H9 (cell line): ENCODE data around the gene TMC1. TPM values are rescaled to one million over a fixed set of nuclear protein-coding genes. Genes with fewer than 3 reads are reported as not detected.

Source experiments
- DNase-seq: peaks from one replicate; pipeline ENCODE4 v3.0.0-alpha.2; 2017
- H2AFZ ChIP-seq: one replicate; pipeline ENCODE4 v1.6.1; 2013; ENCODE audit warnings: mild to moderate bottlenecking, low read length, control low read depth, moderate library complexity
- H2AK5ac ChIP-seq: 2 replicates; pipeline ENCODE4 v1.6.1; 2013; ENCODE audit warnings: low read length, control low read depth, mixed read lengths; ENCODE audit not compliant: insufficient read length
- H2BK120ac ChIP-seq: one replicate; pipeline ENCODE4 v1.6.1; 2013; ENCODE audit warnings: low read depth, mild to moderate bottlenecking, low read length, control low read depth, inconsistent platforms; ENCODE audit not compliant: poor library complexity, severe bottlenecking
- H2BK12ac ChIP-seq: 2 replicates; pipeline ENCODE4 v1.6.1; 2013; ENCODE audit warnings: low read length, control low read depth, mixed read lengths, low read depth; ENCODE audit not compliant: insufficient read length
- H2BK15ac ChIP-seq: 2 replicates; pipeline ENCODE4 v1.6.1; 2013; ENCODE audit warnings: low read depth, low read length, control low read depth
- H2BK20ac ChIP-seq: one replicate; pipeline ENCODE4 v1.6.1; 2013; ENCODE audit warnings: low read depth, mild to moderate bottlenecking, low read length, control low read depth, inconsistent platforms; ENCODE audit not compliant: poor library complexity, severe bottlenecking
- H2BK5ac ChIP-seq: 2 replicates; pipeline ENCODE4 v1.6.1; 2013; ENCODE audit warnings: low read length, control low read depth, mixed read lengths; ENCODE audit not compliant: insufficient read length
- H3K14ac ChIP-seq: 2 replicates; pipeline ENCODE4 v1.6.1; 2013; ENCODE audit warnings: low read length, control low read depth; ENCODE audit not compliant: insufficient read depth
- H3K18ac ChIP-seq: 2 replicates; pipeline ENCODE4 v1.6.1; 2013; ENCODE audit warnings: low read depth, mild to moderate bottlenecking, mixed read lengths, low read length, control low read depth; ENCODE audit not compliant: insufficient read length
- H3K23ac ChIP-seq: 2 replicates; pipeline ENCODE4 v1.6.1; 2013; ENCODE audit warnings: low read length, control low read depth, mixed read lengths, low read depth; ENCODE audit not compliant: insufficient read length
- H3K23me2 ChIP-seq: 2 replicates; pipeline ENCODE4 v1.6.1; 2013; ENCODE audit warnings: low read depth, mild to moderate bottlenecking, mixed read lengths, low read length, control low read depth; ENCODE audit not compliant: insufficient read length, poor library complexity, severe bottlenecking
- H3K27ac ChIP-seq: 2 replicates; pipeline ENCODE4 v1.5.1; 2013; ENCODE audit warnings: low read length, control low read depth, mixed read lengths, low read depth; ENCODE audit not compliant: insufficient read length
- H3K27me3 ChIP-seq: 2 replicates; pipeline ENCODE4 v1.6.1; 2013; ENCODE audit warnings: low read length, control low read depth, inconsistent platforms; ENCODE audit not compliant: insufficient read depth
- H3K4ac ChIP-seq: 2 replicates; pipeline ENCODE4 v1.6.1; 2013; ENCODE audit warnings: low read depth, mild to moderate bottlenecking, control low read depth, inconsistent platforms, low read length, moderate library complexity
- H3K4me1 ChIP-seq: 2 replicates; pipeline ENCODE4 v1.6.1; 2013; ENCODE audit warnings: low read length, control low read depth, inconsistent platforms; ENCODE audit not compliant: insufficient read depth
- H3K4me2 ChIP-seq: 2 replicates; pipeline ENCODE4 v1.6.1; 2013; ENCODE audit warnings: low read length, control low read depth, mixed read lengths; ENCODE audit not compliant: insufficient read length, insufficient read depth
- H3K56ac ChIP-seq: 2 replicates; pipeline ENCODE4 v1.6.1; 2013; ENCODE audit warnings: low read depth, mild to moderate bottlenecking, mixed read lengths, low read length, control low read depth; ENCODE audit not compliant: insufficient read length
- H3K79me1 ChIP-seq: 2 replicates; pipeline ENCODE4 v1.6.1; 2013; ENCODE audit warnings: low read depth, mild to moderate bottlenecking, moderate library complexity, low read length, control low read depth, inconsistent platforms; ENCODE audit not compliant: insufficient read depth, poor library complexity, severe bottlenecking
- H3K79me2 ChIP-seq: 2 replicates; pipeline ENCODE4 v1.6.1; 2013; ENCODE audit warnings: low read length, control low read depth, inconsistent platforms; ENCODE audit not compliant: insufficient read depth
- H3K9ac ChIP-seq: 2 replicates; pipeline ENCODE4 v1.6.1; 2013; ENCODE audit warnings: low read length, control low read depth, mixed read lengths; ENCODE audit not compliant: insufficient read length; ENCODE audit errors: extremely low read depth
- H3K9me3 ChIP-seq: one replicate; pipeline ENCODE4 v1.6.1; 2013; ENCODE audit warnings: low read depth, low read length, inconsistent platforms; ENCODE audit not compliant: control insufficient read depth
- H3T11ph ChIP-seq: one replicate; pipeline ENCODE4 v1.6.1; 2013; ENCODE audit warnings: mild to moderate bottlenecking, low read length, control low read depth, inconsistent platforms
- H4K20me1 ChIP-seq: one replicate; pipeline ENCODE4 v1.6.1; 2013; ENCODE audit not compliant: control insufficient read depth, insufficient read length, insufficient read depth
- H4K5ac ChIP-seq: 2 replicates; pipeline ENCODE4 v1.6.1; 2013; ENCODE audit warnings: low read depth, mild to moderate bottlenecking, mixed read lengths, low read length, control low read depth; ENCODE audit not compliant: insufficient read length
- H4K8ac ChIP-seq: replicated peaks from 2 replicates; pipeline ENCODE4 v1.6.1; 2013; ENCODE audit warnings: low read length, control low read depth, mixed read lengths, low read depth; ENCODE audit not compliant: insufficient read length
- H4K91ac ChIP-seq: 2 replicates; pipeline ENCODE4 v1.6.1; 2013; ENCODE audit warnings: low read depth, mild to moderate bottlenecking, moderate library complexity, mixed read lengths, low read length, control low read depth; ENCODE audit not compliant: insufficient read length
- H3K27ac Mint-ChIP-seq, 3 experiments: 2 replicates in 2 of 3; 3 replicates in 1 of 3; pipeline ENCODE4 v1.8.0; 2020 to 2021; ENCODE audit warnings: mixed read lengths in 3 of 3, mild to moderate bottlenecking in 1 of 3, moderate library complexity in 1 of 3
- H3K27me3 Mint-ChIP-seq: 2 replicates; pipeline ENCODE4 v1.8.0; 2021; ENCODE audit warnings: low read depth, mild to moderate bottlenecking, moderate library complexity, mixed read lengths
- H3K36me3 Mint-ChIP-seq, 3 experiments: 2 replicates in 2 of 3; 3 replicates in 1 of 3; pipeline ENCODE4 v1.8.0; 2020 to 2021; ENCODE audit warnings: low read depth in 3 of 3, mixed read lengths in 3 of 3; ENCODE audit not compliant: insufficient read depth in 1 of 3
- H3K4me1 Mint-ChIP-seq, 2 experiments: 2 replicates each; pipeline ENCODE4 v1.8.0; 2020; ENCODE audit warnings: mixed read lengths in 2 of 2
- H3K4me3 Mint-ChIP-seq, 2 experiments: 2 replicates in 1 of 2; 3 replicates in 1 of 2; pipeline ENCODE4 v1.8.0; 2020 to 2021; ENCODE audit warnings: mild to moderate bottlenecking in 2 of 2, mixed read lengths in 2 of 2, moderate library complexity in 1 of 2
- H3K9me3 Mint-ChIP-seq, 2 experiments: 2 replicates in 1 of 2; 3 replicates in 1 of 2; pipeline ENCODE4 v1.8.0; 2020; ENCODE audit warnings: mild to moderate bottlenecking in 2 of 2, mixed read lengths in 2 of 2, moderate library complexity in 1 of 2
- CTCF ChIP-seq: fragments of 200-600 bp; sonication (generic); conservative IDR thresholded peaks from 3 replicates; pipeline ENCODE4 v1.8.0; 2021; ENCODE audit warnings: antibody characterized with exemption, mild to moderate bottlenecking
- WGBS: extraction: QIAGEN DNeasy Blood & Tissue Kit; methylation state at CpG from one replicate; pipeline ENCODE4 v1.1.7; 2013; ENCODE audit warnings: missing lambda C conversion rate, low lambda C conversion rate, mixed read lengths; ENCODE audit not compliant: insufficient read length; ENCODE audit errors: extremely low coverage; 5-methylcytosine and 5-hydroxymethylcytosine counted together
- total RNA-seq: library from RNA; stranded (reverse); gene quantifications from 2 replicates; pipeline ENCODE4 v1.2.1, GENCODE V29; 2021

TMC1 gene
- total RNA-seq, 1 experiment from 2014 or later = 2.4 TPM

- H2BK12ac ChIP-seq = no peak overlapping the region
- no peak overlapping the region for H3K9ac ChIP-seq
- H2BK20ac ChIP-seq = no peak overlapping the region
- no peak overlapping the region for H3K23ac ChIP-seq
- Mint-ChIP-seq H3K4me1 (peaks cover 21 to 34% of the 10 kb centered on the region in 2 experiments), H3K27me3 (no peaks in the 10 kb centered on the region), H3K4me3 (no peak overlapping the region), H3K36me3 (0 out of 7 replicates have a peak, but pooled peaks cover 0 to 1% (median 0%) of the 10 kb centered on the region in 3 experiments), H3K27ac (0 out of 7 replicates have a peak overlapping the region, but pooled peaks of 1 of the 3 experiments have one; percentile 45), H3K9me3 (no peaks in the 10 kb centered on the region)
- H3K27me3 ChIP-seq = no peaks in the 10 kb centered on the region
- peak; percentile 95 for TF ChIP-seq CTCF
- no CpG with 5 or more reads among the region's 5 CpGs for WGBS
- H3T11ph ChIP-seq = no peak overlapping the region
- H3K9me3 ChIP-seq = no peaks in the 10 kb centered on the region
- no peak overlapping the region for H2AK5ac ChIP-seq
- no peaks in the 10 kb centered on the region for H3K23me2 ChIP-seq
- peaks cover 8% of the 10 kb centered on the region for H3K4me1 ChIP-seq
- H4K5ac ChIP-seq = no peak overlapping the region
- H3K14ac ChIP-seq = no peak overlapping the region
- DNase-seq = peak; percentile 41
- H2BK120ac ChIP-seq = no peak overlapping the region
- no peak overlapping the region for H3K18ac ChIP-seq
- no peak overlapping the region for H2BK5ac ChIP-seq
- no peak overlapping the region for H3K27ac ChIP-seq
- H2AFZ ChIP-seq = peak overlapping the region; percentile 34
- H3K79me1 ChIP-seq = no peaks in the 10 kb centered on the region
- no peaks in the 10 kb centered on the region for H4K20me1 ChIP-seq
- H4K91ac ChIP-seq = no peak overlapping the region
- H3K4ac ChIP-seq = no peak overlapping the region
- no peak overlapping the region for H2BK15ac ChIP-seq
- H3K4me2 ChIP-seq = no peak overlapping the region
- H4K8ac ChIP-seq = no peak overlapping the region
- H3K79me2 ChIP-seq = no peaks in the 10 kb centered on the region
- no peak overlapping the region for H3K56ac ChIP-seq
These were observed 71.3 kb downstream of the TMC1 start for GRCh38 chr9:72592502-72593403.
